Spleen (tissue), 7 donors: Measurements from ENCODE around the gene GPATCH4.
A peak's percentile ranks its signal among the peaks of the same experiment; 100 is the strongest.

ENCODE experiments used
- CTCF ChIP-seq, 11 experiments: fragments of 200-600 bp in 7 of 11; fragments of 450-650 bp in 4 of 11; sonication (generic) in 4 of 11; IDR thresholded peaks in 8 of 11; conservative IDR thresholded peaks in 3 of 11; 1 replicate in 7 of 11; 2 replicates in 4 of 11; pipeline versions ENCODE4 v1.4.0 to v1.8.0; 2016 to 2021; ENCODE audit warnings: antibody characterized with exemption in 11 of 11, inconsistent platforms in 4 of 11, mild to moderate bottlenecking in 1 of 11
- POLR2A ChIP-seq, 3 donors: fragments of 450-650 bp; IDR thresholded peaks; one replicate each; pipeline ENCODE4 v1.5.1; 2017; ENCODE audit warnings: antibody characterized with exemption in 3 of 3, mild to moderate bottlenecking in 1 of 3
- donor health status: DM: no; HTN: no; CAD: no; lungs with moderate emphysema.
- donor health status: DM: no; HTN: no; CAD: no.
- donor health status: DM: no; HTN: no; CAD: no.

DNA sequence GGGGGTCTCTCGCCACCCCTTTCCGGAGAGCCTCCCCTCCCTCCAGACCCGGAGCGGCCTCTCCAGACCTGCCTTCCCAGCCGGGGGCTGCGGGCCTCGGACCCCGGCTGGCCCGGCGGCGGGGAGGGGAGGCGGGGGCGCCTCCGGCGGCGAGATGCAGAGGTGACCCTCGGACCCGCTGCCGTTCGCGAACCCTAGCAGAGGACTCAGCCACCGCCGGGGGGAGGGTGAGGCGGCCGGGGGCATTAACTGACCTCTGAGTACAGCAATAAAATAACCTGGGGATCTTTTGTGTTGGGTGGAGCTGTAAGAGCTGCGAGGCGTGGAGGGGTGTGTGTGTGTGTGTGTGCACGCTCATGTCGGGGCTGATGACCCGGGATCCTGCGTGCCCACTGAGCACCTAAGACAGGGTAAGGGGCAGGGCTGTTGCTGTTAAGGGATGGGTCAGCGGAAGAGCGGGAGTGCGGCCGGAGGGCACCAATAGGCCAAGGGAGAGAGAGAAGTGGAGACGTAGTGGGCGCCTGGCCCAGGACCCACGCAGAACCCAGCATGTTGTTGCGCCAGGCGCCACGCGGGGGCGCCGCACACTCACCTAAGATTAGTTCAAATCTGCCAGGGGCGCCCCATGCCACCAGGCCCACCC lies 24.3 kb upstream of the GPATCH4 start:
- TF ChIP-seq POLR2A (IDR thresholded peaks at IDR 0.05) (no peak), CTCF (IDR thresholded peaks at IDR 0.05 in 8 of 11, conservative IDR thresholded peaks at IDR 0.05 in 3 of 11) (peak; percentile 43 to 86 (median 79))
